T follicular helper cell (primary cell): ENCODE data around the gene MTMR2.

ENCODE experiments used
- DNase-seq: peaks from one replicate; pipeline ENCODE4 v3.0.0-alpha.2; 2020; ENCODE audit warnings: low read depth
- total RNA-seq, 2 experiments: gene quantifications; one replicate each; lab custom pipeline; 2026; lab: John Stamatoyannopoulos, UW

Gene MTMR2
- total RNA-seq = 23.8 to 67.5 reads per million in 2 experiments

DNA sequence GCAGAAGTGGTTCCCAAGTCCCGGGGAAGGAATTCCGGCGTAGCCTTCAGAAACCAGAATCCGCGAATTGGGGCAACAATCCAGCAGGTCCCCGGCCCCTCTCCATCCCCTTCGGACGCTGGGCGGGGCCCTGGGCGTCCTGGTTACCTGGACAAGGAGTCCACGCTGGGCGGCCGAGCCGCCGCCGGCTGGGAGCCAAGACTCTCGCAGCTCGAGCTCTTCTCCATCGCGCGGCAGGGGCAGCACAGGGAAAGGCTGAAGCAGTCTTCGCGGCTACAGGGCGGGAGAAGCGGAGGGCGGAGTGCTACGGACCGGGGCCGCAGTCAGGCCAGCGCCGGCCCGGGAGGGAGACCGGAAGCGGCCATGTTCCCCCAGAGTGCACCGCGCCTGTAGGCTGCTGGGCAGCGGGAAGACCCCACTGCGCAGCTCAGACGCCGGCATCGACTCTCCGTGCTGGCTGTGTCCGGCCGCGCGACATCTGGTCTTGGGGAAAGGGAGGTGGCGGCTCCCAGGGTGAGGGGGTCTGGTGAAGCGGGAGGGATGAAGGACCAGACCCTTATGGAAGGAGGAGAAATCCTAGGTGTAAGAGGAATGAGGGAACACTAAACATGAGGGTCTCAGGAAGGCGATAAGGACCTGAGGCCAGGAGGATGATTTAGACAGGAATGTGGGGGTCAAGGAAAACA is at the start of gene MTMR2:
Gene MTMR2 (minus strand): TSS at position 380 of the 686 bp plus-strand sequence. CDS start 153 bp downstream, at position 227.
- peak; percentile 15 for DNase-seq

DNA sequence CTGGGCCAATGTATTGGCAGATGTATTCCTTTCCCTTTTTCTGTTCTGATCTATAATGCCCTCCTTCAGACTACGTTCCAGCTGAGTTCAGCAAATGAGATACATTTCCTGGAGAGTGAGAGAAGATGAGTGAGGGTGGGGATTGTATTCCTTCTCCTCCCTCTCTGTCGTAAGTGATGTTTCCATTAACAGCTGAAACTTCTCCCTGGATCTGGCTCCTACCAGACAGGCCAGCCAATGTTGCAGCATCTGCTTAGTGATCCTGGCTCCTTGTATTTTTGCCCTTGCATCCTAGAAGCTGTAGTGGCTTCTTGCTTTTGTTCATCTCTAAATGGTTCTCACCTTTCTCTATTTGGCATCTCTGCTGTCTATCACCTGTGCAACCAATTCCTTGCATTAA is 48.2 kb upstream of the MTMR2 start:
- no peak for DNase-seq

DNA sequence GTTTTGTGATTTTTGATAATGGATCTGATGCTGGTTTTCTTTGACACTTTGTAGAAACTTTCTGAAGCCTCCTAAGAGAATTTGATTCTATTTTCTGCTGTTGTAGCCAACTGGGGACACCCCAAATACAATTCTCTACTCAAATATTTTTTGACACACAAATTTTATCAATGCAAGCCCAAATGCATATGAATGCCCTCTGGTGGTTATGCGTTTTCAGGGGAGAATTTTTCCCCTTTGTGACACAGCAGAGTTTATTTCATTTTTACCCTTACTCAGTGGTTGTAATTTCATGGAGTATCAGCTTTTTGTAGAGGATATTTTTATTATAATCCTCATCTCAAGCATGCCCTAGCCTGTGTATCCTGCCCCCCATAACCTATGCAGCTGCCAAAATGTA is 44.7 kb upstream of the MTMR2 start:
- DNase-seq = no peak

DNA sequence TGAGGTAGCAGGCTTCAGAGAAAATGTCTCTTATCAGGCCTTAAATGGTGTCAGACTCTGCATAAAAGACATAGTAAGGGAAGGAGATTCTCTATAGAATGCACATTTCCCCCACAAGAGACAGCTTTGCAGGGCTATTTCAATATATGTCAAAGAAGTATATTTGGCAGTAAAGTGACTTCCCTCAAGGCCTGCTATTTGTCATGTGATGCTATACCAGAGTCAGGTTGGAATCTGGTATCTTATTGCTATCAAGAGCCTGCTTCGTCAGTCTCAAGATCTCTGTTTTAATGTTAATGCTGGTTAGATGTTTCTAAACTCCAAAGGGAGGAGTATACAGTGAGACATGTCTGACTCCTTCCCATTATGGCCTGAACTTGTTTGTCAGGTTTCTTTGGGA is 40.4 kb upstream of the MTMR2 start:
- no peak for DNase-seq

DNA sequence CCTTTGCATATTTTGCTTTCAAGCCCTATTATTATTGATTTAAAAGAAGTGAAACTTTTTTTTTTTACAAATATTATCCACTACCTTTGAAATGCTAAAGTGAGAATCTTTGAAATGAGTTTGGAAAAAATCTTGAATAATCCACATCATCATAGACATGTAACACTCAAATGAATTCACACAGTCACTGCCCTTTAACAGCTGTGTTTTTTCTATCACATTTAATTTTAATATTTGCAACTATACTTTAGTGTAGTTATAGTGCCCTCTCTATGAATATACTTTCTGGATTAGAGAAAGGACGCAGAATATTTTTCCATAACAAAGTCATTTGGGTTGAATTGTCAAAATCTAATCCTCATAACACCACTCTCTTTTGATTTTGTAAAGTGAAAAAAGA is 37.9 kb upstream of the MTMR2 start:
- no peak for DNase-seq

DNA sequence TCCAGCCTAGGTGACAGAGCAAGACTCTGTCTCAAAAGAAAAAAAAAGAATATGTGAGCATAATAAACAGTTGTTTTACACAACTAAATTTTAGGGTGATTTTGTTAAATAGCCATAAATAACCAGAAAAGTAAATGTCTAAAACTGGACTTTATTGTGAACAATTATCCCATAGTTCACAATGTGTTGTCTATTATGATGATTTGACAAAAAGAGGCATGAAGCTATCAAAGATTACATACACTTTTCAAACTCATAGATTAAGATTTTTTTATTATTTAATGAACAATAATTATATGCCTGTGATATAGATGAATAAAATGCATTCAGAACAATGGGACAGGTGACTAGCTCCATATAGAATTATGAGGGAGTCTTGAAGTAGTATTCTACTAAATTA is 27.0 kb upstream of the MTMR2 start:
- no peak for DNase-seq

DNA sequence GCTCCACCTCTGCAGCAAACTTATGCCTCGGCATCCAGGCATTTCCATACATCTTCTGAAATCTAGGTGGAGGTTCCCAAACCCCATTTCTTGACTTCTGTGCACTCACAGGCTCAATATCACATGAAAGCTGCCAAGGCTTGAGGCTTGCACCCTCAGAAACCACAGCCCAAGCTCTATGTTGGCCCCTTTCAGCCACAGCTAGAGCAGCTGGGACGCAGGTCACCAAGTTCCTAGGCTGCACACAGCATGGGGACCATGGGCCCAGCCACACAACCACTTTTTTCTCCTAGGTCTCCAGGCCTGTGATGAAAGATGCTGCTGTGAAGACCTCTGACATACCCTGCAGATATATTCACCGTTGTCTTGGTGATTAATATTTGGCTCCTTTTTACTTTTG is 24.7 kb upstream of the MTMR2 start:
- no peak for DNase-seq

DNA sequence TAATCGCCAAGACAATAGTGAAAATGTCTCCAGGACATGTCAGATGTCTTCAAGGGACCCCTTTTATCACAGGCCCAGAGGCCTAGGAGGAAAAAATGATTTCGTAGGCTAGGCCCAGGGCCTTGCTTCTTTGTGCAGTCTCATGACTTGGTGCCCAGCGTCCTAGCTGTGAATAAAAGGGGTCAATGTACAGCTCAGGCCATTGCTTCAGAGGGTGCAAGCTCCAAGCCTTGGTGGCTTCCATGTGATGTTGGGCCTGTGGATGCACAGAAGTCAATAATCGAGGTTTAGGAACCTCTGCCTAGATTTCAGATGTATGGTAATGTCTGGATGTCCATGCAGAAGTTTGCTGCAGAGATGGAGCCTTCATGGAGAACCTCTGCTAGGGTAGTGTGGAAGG is 20.7 kb upstream of the MTMR2 start:
- DNase-seq = no peak

DNA sequence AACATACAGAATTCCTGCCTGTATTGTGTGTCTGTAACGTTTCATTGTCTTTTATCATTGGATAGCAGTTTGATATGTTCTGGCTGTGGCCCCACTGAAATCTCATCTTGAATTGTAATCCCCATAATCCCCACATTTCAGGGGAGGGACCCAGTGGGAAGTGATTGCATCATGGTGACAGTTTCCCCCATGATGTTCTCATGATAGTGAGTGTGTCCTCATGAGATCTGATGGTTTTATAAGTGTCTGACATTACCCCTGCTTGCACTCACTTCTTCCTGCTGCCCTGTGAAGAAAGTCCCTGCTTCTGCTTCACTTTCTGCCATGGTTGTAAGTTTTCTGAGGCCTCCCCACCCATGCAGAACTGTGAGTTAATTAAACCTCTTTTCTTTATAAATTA is 19.6 kb upstream of the MTMR2 start:
- no peak for DNase-seq

DNA sequence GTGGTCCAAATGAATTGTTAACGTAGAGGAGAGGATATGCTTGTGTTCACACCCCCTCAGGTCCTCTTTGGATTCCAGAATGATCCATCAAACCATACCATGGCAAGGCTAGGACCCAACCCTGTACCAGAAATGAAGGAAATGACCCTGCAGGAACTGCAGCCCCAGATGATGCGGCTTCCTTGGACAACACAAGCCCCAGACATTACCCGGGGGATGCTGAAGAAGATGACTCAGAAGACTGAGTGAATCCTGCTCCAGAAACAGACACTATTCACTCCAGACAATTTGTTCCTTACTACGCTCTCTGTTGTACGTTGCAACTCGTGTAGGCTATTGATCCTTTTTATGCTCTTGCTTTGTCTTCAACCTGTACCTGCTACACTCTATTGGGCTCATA is 15.2 kb upstream of the MTMR2 start:
- no peak for DNase-seq

DNA sequence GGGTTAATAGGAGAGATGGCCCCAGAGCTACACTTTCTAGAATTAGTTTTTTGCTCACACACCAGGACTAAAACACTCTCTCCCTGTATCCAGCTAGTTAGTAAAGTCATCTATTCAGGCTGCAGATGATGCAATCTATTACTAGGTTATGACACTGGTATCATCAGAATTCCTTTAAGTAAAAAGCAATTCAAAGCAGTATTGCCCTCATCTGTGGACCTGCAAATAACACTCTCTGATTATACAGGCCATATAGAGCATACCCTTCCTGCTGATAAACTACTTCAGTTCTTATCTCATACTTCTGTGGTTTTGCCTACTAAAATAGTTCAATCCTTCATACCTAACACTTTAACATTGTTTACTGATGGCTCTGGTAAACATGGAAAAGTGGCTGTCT is 13.5 kb upstream of the MTMR2 start:
- DNase-seq = no peak

DNA sequence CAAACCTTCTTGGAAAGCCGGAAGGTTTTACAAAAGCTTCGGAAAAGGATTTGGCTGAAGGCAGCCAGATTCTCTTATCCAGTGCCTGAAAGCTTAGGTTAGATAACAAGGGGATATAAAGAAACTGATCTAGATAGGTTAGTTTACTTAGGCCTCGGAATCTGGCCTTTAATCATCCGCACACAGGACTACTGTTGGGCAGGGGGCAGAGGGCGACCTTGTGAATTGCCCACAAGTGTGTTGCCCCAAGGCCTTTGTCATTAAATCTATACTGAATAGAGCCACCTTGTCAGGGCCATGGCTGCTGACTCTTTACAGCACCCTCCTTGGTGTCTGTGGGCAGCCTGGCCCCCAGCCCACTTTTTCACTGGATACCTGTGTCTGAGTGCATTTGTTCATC is 9.7 kb upstream of the MTMR2 start:
- DNase-seq = no peak

DNA sequence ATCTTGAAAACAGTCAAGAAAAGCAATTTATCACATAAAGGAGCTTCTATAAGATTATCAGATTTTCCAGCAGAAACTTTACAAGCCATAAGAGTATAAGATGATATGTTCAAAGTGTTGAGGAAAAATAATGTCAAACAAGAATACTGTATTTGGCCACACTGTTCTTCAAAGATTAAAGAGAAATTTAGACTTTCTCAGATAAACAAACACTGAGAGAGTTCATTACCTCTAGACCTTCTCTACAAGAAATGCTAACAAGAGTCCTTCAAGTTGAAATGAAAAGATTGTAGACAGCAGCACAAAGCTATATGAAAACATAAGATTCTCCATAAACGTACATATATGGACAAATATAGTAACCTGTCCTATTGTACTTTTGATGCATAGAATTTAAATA is 8.0 kb upstream of the MTMR2 start:
- DNase-seq = no peak

DNA sequence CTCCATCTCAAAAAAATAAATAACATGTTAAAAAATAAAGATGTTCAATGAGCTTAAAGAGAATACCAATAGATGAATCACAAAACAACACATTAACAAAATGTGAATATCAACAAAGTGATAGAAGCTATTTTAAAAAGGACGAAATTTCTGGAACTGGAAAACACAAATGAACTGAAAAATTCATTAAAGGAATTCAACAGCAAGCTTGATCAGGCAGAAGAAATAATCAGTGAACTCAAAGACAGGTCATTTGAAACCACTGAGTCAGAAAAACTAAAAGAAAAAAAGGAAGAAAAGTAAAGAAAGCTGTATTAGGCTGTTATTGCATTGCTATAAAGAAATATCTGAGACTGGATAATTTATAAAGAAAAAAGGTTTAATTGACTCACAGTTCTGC is 7.0 kb upstream of the MTMR2 start:
- DNase-seq = no peak

DNA sequence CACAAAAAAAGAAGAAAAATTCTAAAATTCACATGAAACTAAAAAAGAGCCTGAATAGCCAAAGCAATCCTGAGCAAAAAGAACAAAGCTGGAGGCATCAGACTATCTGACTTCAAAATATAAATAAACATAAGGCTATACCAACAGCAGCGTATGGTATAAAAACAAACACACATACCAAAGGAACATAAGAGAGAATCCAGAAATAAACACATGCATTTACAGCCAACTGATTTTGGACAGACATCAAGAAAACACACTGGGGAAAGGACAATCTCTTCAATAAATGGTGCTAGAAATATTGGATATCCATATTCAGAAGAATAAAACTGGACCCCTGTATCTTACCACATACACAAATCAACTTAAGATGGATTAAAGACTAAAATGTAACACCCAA is 2.8 kb upstream of the MTMR2 start:
- no peak for DNase-seq

DNA sequence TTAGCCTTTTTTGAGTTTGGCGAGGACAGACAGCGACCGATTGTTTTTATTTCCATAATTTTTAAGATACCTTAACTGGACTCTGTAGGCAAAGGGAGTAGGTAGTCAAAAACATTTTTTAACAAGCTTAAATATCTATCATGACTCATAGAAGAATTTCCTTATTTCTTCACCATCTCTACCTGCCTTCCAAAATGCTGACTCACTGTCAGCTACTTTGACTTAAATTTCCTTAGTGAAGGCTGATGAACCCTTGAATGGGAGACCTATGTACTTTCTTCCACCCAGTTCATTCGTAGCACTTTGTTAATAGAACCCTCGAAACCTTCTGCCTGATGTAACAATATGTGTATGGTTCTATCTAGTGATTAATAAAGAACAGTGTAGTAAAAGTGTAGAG is 1.1 kb upstream of the MTMR2 start:
- DNase-seq = no peak

DNA sequence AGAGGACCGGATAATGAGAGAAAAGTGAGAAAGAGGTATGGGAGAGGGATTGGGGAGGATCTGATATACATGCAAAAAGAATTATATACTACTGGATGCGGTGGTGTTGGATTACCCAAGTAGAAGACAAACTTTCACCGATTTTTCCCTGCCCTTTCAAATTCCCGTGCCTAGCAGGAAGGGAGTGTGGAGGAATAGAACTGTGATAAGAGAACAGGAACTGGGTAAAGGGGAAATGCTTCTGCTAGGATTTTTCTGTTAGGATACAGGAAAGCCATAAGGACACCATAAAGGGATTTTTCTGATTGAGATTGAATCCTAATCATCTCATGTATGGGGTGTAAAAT is 480 bp upstream of the MTMR2 start:
- no peak for DNase-seq

DNA sequence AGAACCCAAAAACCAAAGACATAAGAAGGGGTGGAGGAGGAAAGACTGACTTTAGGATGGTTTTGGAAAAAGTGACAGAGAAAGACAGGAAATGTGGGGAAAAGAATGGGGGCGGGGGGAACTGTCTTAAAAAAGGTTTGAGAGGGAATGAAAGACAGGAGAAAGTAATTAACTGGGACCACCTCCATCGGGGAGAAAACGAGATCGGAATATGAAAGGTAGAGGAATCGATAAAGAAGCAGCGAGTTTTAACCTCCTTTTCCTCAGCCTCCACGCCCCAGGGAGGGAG is 524 bp downstream of the MTMR2 start:
- DNase-seq = no peak

DNA sequence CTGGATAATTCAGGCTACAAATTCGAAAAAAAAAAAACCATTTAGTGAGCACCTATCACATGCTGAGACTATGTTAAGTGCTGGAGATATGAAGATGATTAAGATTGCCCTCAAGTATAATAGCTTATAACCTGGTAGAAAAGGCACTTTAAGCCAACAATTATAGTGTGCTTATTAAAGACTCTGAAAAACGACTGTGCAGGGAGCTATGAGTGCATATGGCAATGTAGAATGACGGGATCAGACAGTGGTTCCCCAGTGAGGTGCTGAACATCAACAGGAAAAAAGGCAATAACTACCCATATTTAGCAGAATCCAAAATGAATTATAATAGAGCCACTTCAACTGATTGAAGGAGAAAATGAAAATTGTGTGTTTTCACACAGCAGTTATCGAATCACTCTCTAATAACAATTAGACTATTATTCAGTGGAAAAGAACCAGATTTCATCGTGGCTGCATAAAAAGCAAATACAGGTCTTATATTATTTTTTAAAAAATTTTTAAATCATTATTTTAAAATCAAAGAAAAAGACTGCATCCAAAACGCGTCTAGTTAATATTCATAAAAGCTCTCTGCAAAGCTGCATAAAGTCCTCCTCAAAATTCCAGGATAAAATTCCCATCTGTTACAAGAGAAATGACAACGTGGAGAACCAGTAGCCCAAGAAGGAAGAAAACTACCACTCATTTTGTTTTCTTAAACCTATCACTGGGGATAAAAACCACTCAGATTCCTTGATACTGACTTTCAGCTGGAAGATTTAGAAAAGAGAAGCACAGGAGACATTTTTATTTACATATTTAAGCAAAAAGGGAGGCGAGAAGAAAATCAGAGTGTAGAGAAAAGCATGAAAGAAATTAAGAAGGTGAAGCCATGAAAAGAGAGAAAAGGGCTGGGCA is 1.1 kb downstream of the MTMR2 start:
- DNase-seq = no peak

DNA sequence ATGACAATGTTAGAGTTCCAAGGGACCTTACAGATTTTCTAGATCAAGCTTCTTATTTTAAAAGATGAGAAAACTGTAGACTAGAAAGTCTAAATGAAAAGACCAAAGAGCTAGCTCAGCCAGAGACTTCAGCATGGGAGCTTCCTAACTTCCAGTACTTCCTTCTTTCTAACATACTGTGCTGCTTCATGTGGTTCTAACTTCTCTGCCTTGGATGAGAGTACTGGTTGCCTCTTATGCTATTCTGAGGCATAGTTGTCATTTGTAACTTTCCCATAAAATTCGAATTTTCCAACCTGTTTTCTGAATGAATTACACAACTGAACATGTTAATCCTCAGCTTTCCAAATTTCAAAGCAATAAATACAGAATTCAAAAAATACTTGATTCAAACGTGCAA is 1.8 kb downstream of the MTMR2 start:
- DNase-seq = no peak

DNA sequence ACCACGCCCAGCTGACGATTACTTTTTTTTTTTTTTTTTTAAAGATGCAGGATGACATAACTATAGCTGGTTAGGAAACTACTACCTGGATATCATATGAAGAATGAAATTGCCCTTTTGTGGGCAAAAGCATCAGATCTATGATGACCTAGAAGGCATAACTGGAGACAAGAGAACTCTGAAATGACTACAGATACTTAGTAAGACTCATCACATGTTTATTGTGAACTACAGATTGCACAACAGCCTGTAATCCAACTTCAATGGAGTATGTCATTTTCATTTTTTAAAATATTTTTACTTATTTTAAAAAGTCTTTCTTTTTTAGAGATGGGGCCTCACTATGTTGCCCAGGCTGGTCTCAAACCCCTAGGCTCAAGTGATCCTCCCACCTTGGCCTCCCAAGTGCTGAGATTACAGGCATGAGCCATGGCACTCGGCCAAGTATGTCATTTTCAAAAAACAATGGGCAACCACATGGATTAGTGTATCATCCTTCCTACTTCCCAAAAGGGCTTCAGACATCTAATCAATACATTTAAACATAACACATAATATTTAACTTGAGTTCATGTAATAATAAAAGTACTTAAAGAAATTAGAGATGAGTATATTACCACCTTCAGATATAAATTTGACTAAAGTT is 3.3 kb downstream of the MTMR2 start:
- no peak for DNase-seq

DNA sequence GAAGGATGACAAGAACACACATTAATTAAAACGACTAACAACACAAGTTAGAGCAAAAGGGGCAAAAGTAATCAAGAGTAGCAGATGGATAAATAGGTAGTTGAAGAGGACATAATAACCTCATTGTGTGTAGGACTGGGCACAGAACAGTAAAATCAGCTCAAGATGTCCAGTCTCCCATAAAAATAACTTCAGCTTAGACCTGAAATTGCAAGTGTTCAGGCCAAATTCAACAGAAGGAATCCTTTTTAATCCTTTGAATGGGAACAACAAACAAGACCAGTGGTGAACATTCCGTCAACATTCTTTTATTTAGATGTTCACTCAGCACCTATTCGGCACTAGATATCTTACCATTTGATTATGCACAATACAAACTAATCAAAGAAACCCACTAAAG is 4.4 kb downstream of the MTMR2 start:
- no peak for DNase-seq

DNA sequence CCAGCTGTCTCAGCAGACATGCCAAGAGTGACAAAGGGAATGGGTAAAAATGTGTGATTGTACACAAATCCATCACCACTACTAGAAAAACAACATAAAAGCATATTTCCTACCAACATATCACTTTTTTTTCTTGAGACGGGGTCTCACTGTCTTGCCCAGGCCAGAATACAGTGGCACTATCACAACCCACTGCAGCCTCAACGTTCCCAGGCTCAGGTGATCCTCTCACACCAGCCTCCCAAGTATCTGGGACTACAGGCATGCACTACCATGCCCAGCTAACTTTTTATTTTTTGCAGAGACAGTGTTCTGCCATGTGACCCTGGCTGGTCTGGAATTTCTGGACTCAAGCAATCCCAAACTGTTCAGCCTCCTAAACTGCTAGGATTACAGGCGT is 5.2 kb downstream of the MTMR2 start:
- no peak for DNase-seq
